Activated naive CD4-positive, alpha-beta T cell (primary cell): ENCODE measurements around the gene PPM1A.
A peak's percentile ranks its signal among the peaks of the same experiment; 100 is the strongest.

ENCODE experiments used
- DNase-seq, 4 experiments: peaks; one replicate each; lab custom pipeline; 2025; lab: John Stamatoyannopoulos, UW

The PPM1A gene

GRCh38 chr14:60323199-60323896 lies 74.3 kb downstream of the PPM1A start:
- DNase-seq, result no peak

- no peak for DNase-seq
These were observed 75.8 kb downstream of the PPM1A start for GRCh38 chr14:60324837-60325236.

GRCh38 chr14:60326274-60326673 lies 77.3 kb downstream of the PPM1A start:
- DNase-seq, result no peak

GRCh38 chr14:60327447-60328331 lies 78.7 kb downstream of the PPM1A start:
- DNase-seq, result peak in 1 of 4 experiments; percentile 25

- DNase-seq, result no peak
These were observed 79.6 kb downstream of the PPM1A start for GRCh38 chr14:60328583-60328982.

- DNase-seq, result no peak
These were observed 80.3 kb downstream of the PPM1A start for GRCh38 chr14:60329274-60329673.

GRCh38 chr14:60331201-60332045 lies 82.4 kb downstream of the PPM1A start:
- peak; percentile 18 to 61 (median 54) for DNase-seq

- DNase-seq, result no peak
These were observed 83.0 kb downstream of the PPM1A start for GRCh38 chr14:60332046-60332399.

GRCh38 chr14:60332869-60333268 lies 83.8 kb downstream of the PPM1A start:
- no peak for DNase-seq

GRCh38 chr14:60339571-60339970 lies 90.5 kb downstream of the PPM1A start:
- no peak for DNase-seq

- no peak for DNase-seq
These were observed 94.6 kb downstream of the PPM1A start for GRCh38 chr14:60343571-60344071.

GRCh38 chr14:60344751-60345150 lies 95.7 kb downstream of the PPM1A start:
- DNase-seq, result no peak

GRCh38 chr14:60346706-60347105 lies 97.7 kb downstream of the PPM1A start:
- DNase-seq, result no peak

GRCh38 chr14:60348211-60348610 lies 99.2 kb downstream of the PPM1A start:
- no peak for DNase-seq
